ENCODE measurements around the gene BRDT. TPM values are rescaled to one million over a fixed set of nuclear protein-coding genes. Genes with fewer than 3 reads are reported as not detected.
"Not testable (repeated sequence)": the region's sequence is repeated elsewhere in the genome, so short reads cannot be mapped to it uniquely, and the experiment has no call there.

The BRDT gene
- total and polyA plus RNA-seq, 3 donors from 2014 or later = 70.8 to 141 (median 97.4) TPM

DNA sequence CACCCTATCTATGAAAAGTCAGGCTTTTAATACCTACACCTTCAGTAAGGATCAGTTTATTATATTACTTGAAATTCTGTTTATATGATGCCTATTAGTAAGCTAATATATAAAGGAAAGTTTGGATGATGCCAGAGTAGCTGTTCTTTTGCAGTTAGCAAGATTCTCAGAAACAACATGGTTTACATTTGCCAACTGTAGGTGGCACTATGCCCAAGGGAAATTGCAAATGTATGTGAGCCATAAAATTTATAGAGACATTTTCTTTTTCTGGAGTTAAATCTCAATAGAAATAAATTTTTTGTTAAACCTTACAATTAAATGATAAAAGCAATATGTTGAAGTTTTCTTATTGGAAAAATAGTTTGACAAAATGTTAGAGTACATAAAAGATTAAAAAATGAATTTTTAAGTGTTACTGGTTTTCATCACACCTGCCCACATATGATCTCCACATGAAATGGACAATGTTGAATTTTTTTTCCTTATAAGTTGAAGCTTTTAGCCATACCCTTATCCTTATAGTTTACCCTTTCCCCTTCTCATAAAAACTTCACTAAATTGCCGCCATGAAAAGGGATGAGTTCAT is 48.5 kb downstream of the BRDT start:
- Histone ChIP-seq H3K9me3 (no peaks in the 10 kb centered on the region), H3K4me3 (no peak overlapping the region), H3K4me1 (no peaks in the 10 kb centered on the region), H3K27me3 (no peaks in the 10 kb centered on the region), H3K27ac (no peak overlapping the region), H3K36me3 (ENCODE audit: low read depth, missing control alignments) (no peaks in the 10 kb centered on the region)
- WGBS, 2 donors = 69 to 81% methylated on average over 1 of the region's 1 CpG
- TF ChIP-seq, protein P1, sequence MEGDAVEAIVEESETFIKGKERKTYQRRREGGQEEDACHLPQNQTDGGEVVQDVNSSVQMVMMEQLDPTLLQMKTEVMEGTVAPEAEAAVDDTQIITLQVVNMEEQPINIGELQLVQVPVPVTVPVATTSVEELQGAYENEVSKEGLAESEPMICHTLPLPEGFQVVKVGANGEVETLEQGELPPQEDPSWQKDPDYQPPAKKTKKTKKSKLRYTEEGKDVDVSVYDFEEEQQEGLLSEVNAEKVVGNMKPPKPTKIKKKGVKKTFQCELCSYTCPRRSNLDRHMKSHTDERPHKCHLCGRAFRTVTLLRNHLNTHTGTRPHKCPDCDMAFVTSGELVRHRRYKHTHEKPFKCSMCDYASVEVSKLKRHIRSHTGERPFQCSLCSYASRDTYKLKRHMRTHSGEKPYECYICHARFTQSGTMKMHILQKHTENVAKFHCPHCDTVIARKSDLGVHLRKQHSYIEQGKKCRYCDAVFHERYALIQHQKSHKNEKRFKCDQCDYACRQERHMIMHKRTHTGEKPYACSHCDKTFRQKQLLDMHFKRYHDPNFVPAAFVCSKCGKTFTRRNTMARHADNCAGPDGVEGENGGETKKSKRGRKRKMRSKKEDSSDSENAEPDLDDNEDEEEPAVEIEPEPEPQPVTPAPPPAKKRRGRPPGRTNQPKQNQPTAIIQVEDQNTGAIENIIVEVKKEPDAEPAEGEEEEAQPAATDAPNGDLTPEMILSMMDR (IDR thresholded peaks at IDR 0.05) = peak in 2 of 3 experiments; percentile 30 to 32
- no peak for TF ChIP-seq POLR2A (IDR thresholded peaks at IDR 0.05)
- intact Hi-C loops (cut with DNase I; ENCODE audit: low total_unique reads) = no loop called here
- peak; percentile 50 for DNase-seq

DNA sequence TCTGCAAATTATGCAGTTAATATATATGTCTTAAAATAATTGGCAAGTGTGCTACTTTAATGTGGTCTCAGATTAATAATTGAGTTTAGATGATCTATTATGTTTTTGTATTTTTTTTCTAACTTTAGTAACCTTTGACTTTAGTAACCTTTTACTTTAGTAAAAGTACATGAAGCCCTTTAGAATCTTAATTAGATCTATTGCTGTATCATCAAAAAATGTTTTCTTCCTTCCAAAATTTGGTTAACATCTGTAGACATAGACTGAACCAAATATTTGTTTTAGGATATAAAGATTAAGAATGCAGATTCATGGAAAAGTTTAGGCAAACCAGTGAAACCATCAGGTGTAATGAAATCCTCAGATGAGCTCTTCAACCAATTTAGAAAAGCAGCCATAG is 54.9 kb downstream of the BRDT start:
- H3K27me3 ChIP-seq = no peaks in the 10 kb centered on the region

DNA sequence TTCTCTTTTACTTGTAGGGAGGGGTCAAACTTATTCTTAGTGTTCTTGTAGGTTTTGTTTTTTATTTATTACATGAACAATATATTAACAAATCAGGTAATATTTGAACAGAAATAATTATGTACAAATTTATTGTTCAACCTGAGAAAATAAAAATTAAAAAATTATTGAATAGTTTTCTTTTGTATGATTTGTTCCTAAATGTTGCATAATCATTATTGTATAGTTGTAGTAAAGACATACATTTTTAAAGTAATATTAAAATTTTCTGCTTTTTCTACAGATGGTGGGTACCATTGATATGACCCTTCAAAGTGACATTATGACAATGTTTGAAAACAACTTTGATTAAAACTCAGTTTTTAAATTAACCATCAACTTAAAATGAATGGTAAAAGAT is 64.7 kb downstream of the BRDT start:
- Histone ChIP-seq H3K36me3 (ENCODE audit: low read depth, missing control alignments) (no peaks in the 10 kb centered on the region), H3K27ac (no peak overlapping the region), H3K27me3 (no peaks in the 10 kb centered on the region), H3K9me3 (no peaks in the 10 kb centered on the region), H3K4me1 (no peaks in the 10 kb centered on the region), H3K4me3 (no peak overlapping the region)
- DNase-seq = no peak
- TF ChIP-seq, protein P1 (IDR thresholded peaks at IDR 0.05) = no peak
- no peak for TF ChIP-seq POLR2A (IDR thresholded peaks at IDR 0.05)
- intact Hi-C loops (cut with DNase I; ENCODE audit: low total_unique reads) = no loop called here

More for the DNA sequence above, 54.9 kb downstream of the BRDT start:
- intact Hi-C loops (cut with DNase I; ENCODE audit: low total_unique reads) = no loop called here
- Histone ChIP-seq H3K27ac (no peak overlapping the region), H3K36me3 (ENCODE audit: low read depth, missing control alignments) (no peaks in the 10 kb centered on the region), H3K9me3 (no peaks in the 10 kb centered on the region), H3K4me1 (no peaks in the 10 kb centered on the region), H3K4me3 (no peak overlapping the region)
- TF ChIP-seq, protein P1 (IDR thresholded peaks at IDR 0.05) = no peak
- TF ChIP-seq POLR2A (IDR thresholded peaks at IDR 0.05) = no peak
- no peak for DNase-seq

DNA sequence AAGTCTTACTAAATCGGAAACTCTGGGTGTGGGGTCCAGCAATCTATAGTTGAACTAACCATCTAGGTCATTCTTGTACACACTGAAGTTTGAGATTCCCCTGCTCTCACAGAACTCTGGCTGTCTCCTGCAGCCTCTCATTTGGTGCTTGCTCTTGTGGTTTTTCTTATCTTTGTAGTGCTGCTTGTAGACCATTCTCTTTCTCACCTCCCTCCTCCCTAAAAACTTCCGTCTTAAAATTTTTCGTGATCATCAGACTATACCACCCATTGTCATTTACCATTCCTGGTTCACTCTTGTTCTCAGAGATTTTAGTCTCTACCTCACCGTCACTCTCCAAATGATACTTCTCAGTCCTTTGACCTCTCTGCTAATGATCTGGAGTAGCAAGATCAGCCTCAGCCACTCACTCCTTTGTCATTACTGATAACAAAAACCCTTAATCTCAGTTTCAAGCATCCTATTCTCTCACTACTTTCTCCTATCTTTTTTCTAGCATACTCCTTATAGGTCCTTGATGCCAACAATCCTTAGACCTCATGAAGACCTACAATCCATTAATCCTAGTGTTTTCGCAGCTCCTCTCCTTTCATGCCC is 67.6 kb downstream of the BRDT start:
- Histone ChIP-seq H3K9me3 (no peaks in the 10 kb centered on the region), H3K36me3 (ENCODE audit: low read depth, missing control alignments) (no peaks in the 10 kb centered on the region), H3K27ac (no peak overlapping the region), H3K4me1 (no peaks in the 10 kb centered on the region), H3K4me3 (no peak overlapping the region), H3K27me3 (no peaks in the 10 kb centered on the region)
- intact Hi-C loops (cut with DNase I; ENCODE audit: low total_unique reads) = no loop called here
- 82 to 89% methylated on average over 5 of the region's 5 CpGs for WGBS, 2 donors
- TF ChIP-seq, protein P1 (IDR thresholded peaks at IDR 0.05) = no peak
- no peak for TF ChIP-seq POLR2A (IDR thresholded peaks at IDR 0.05)
- DNase-seq = no peak

DNA sequence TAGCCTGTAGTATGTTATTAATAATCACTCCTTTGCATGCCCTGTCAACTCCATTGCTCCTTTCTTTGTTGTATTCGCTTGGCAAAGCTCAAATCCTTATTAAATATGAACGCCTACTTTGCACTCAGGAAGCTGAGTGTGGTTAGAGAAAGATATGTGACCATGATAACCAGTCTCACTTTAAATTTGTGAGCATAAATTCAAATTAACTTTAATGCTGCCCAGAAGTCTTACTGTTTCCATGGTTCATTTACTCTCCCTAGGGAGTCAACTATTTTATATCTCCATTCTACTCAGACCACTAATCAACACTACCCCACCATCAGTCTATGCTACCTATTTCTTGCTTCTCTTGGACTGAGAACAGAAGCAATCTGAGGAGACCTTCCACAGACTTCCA is 68.5 kb downstream of the BRDT start:
- no peak for DNase-seq
- no peaks in the 10 kb centered on the region for H3K36me3 ChIP-seq (ENCODE audit: low read depth, missing control alignments)
- no peak overlapping the region for H3K4me3 ChIP-seq
- no peak for TF ChIP-seq POLR2A (IDR thresholded peaks at IDR 0.05)
- TF ChIP-seq, protein P1 (IDR thresholded peaks at IDR 0.05) = no peak
- no peaks in the 10 kb centered on the region for H3K9me3 ChIP-seq
- WGBS, 2 donors = 94 to 95% methylated on average over 2 of the region's 2 CpGs
- H3K27me3 ChIP-seq = no peaks in the 10 kb centered on the region
- H3K4me1 ChIP-seq = no peaks in the 10 kb centered on the region
- no peak overlapping the region for H3K27ac ChIP-seq
- intact Hi-C loops (cut with DNase I; ENCODE audit: low total_unique reads) = no loop called here

DNA sequence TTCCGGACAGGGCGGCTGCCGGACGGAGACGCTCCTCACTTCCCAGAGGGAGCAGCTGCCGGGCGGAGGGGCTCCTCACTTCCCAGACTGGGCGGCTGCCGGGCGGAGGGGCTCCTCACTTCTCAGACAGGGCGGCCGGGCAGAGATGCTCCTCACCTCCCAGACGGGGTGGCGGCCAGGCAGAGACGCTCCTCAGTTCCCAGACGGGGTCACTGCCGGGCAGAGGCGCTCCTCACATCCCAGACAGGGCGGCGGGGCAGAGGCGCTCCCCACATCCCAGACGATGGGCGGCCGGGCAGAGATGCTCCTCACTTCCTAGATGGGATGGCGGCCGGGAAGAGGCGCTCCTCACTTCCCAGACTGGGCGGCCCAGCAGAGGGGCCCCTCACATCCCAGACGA is 76.8 kb downstream of the BRDT start:
- H3K27me3 ChIP-seq; DNase-seq; H3K9me3 ChIP-seq; intact Hi-C loops (cut with DNase I; ENCODE audit: low total_unique reads); H3K27ac ChIP-seq; H3K4me1 ChIP-seq; H3K36me3 ChIP-seq (ENCODE audit: low read depth, missing control alignments): not testable (repeated sequence)
- 86% methylated on average over 24 of the region's 29 CpGs; no CpG with 5 or more reads in 1 of the 2 donors for WGBS, 2 donors
- H3K4me3 ChIP-seq = peak overlapping the region in 1 of 2 donors; percentile 26

Data from testis (tissue), 3 donors.